H1 (cell line): ENCODE measurements around the gene PLVAP. TPM values are rescaled to one million over a fixed set of nuclear protein-coding genes. Genes with fewer than 3 reads are reported as not detected.

ENCODE experiments used
- CTCF ChIA-PET: fragments of 300-600 bp; sonication (Branson Sonifier 250); formaldehyde crosslinking; loops from one replicate; lab custom pipeline; 2021; ENCODE audit not compliant: partially characterized antibody; lab: Charles Lee
- POLR2A ChIA-PET: fragments of 300-600 bp; sonication (Branson Sonifier 250); formaldehyde crosslinking; loops from one replicate; lab custom pipeline; 2021; ENCODE audit warnings: inconsistent platforms; ENCODE audit not compliant: partially characterized antibody; lab: Charles Lee
- DNase-seq, 2 experiments: peaks; one replicate each; pipeline versions ENCODE4 v3.0.0 to v3.0.0-alpha.2; 2010 to 2022; ENCODE audit warnings: low spot score in 2 of 2, low read depth in 1 of 2, mixed read lengths in 1 of 2
- FAIRE-seq: peaks from 2 replicates; lab custom pipeline; 2011; peaks lifted over from hg19 to GRCh38; lab: Jason Lieb, UNC
- H2AFZ ChIP-seq: 2 replicates; pipeline ENCODE4 v1.8.1; 2012; ENCODE audit warnings: low read length, inconsistent platforms
- H2AK5ac ChIP-seq: 2 replicates; pipeline ENCODE4 v1.6.1; 2013; ENCODE audit warnings: low read depth, low read length
- H2BK120ac ChIP-seq: replicated peaks from 2 replicates; pipeline ENCODE3; 2013; ENCODE audit warnings: low read depth, low read length, inconsistent platforms
- H2BK12ac ChIP-seq: 2 replicates; pipeline ENCODE4 v1.6.1; 2013; ENCODE audit warnings: low read depth, low read length
- H2BK15ac ChIP-seq: 2 replicates; pipeline ENCODE4 v1.6.1; 2013; ENCODE audit warnings: low read length
- H2BK20ac ChIP-seq: 2 replicates; pipeline ENCODE4 v1.6.1; 2013; ENCODE audit warnings: low read length
- H2BK5ac ChIP-seq: 2 replicates; pipeline ENCODE4 v1.6.1; 2013; ENCODE audit warnings: low read depth, low read length
- H3K14ac ChIP-seq: 2 replicates; pipeline ENCODE4 v1.6.1; 2013; ENCODE audit warnings: inconsistent platforms; ENCODE audit not compliant: insufficient read length
- H3K18ac ChIP-seq: 2 replicates; pipeline ENCODE4 v1.6.1; 2013; ENCODE audit warnings: low read length; ENCODE audit errors: extremely low read depth
- H3K23ac ChIP-seq: 2 replicates; pipeline ENCODE4 v1.6.1; 2013; ENCODE audit warnings: inconsistent platforms; ENCODE audit not compliant: insufficient read length
- H3K23me2 ChIP-seq: 2 replicates; pipeline ENCODE4 v1.6.1; 2013; ENCODE audit warnings: low read depth, low read length
- H3K27ac ChIP-seq: 2 replicates; pipeline ENCODE4 v1.6.1; 2011; ENCODE audit warnings: low read depth, low read length, inconsistent platforms
- H3K27me3 ChIP-seq, 4 experiments: replicated peaks in 1 of 4; 1 replicate in 1 of 4; 2 replicates in 3 of 4; pipeline versions ENCODE4 v1.6.1 to v1.8.1; 2011 to 2013; ENCODE audit warnings: low read length in 3 of 4, mild to moderate bottlenecking in 3 of 4, inconsistent platforms in 2 of 4, mixed read lengths in 2 of 4, moderate library complexity in 1 of 4; ENCODE audit not compliant: control insufficient read depth in 3 of 4, insufficient read depth in 3 of 4; ENCODE audit errors: extremely low read depth in 1 of 4
- H3K36me3 ChIP-seq, 4 experiments: 2 replicates each; pipeline versions ENCODE4 v1.6.1 to v1.8.1; 2011 to 2013; ENCODE audit warnings: mild to moderate bottlenecking in 4 of 4, low read length in 3 of 4, moderate library complexity in 2 of 4, control low read depth in 1 of 4, inconsistent platforms in 1 of 4; ENCODE audit not compliant: insufficient read depth in 4 of 4, control insufficient read depth in 2 of 4
- H3K4ac ChIP-seq: replicated peaks from 2 replicates; pipeline ENCODE3; 2013; ENCODE audit warnings: low read length, low read depth, mixed read lengths, inconsistent platforms; ENCODE audit not compliant: insufficient read length
- H3K4me1 ChIP-seq, 4 experiments: replicated peaks in 1 of 4; 1 replicate in 1 of 4; 2 replicates in 3 of 4; pipeline versions ENCODE4 v1.6.1 to v1.8.1; 2011 to 2013; ENCODE audit warnings: low read length in 3 of 4, inconsistent platforms in 2 of 4, mixed read lengths in 1 of 4; ENCODE audit not compliant: insufficient read depth in 4 of 4, control insufficient read depth in 3 of 4
- H3K4me2 ChIP-seq, 2 experiments: 2 replicates each; pipeline versions ENCODE4 v1.6.1 to v1.8.1; 2011 to 2013; ENCODE audit warnings: low read depth in 2 of 2, low read length in 2 of 2, control low read depth in 1 of 2, inconsistent platforms in 1 of 2, mild to moderate bottlenecking in 1 of 2; ENCODE audit not compliant: insufficient read depth in 1 of 2
- H3K4me3 ChIP-seq, 4 experiments: fragments of 200-600, 300-600 bp in 1 of 4; sonication (generic), shearing (Covaris generic), sonication (Bioruptor Twin) in 1 of 4; 2 replicates each; pipeline versions ENCODE4 v1.5.1 to v1.8.1; 2011 to 2016; ENCODE audit warnings: low read length in 4 of 4, low read depth in 3 of 4, control low read depth in 2 of 4, inconsistent platforms in 2 of 4, mild to moderate bottlenecking in 2 of 4, mixed read lengths in 1 of 4, moderate library complexity in 1 of 4; ENCODE audit not compliant: insufficient read depth in 2 of 4; ENCODE audit errors: extremely low read depth in 1 of 4
- H3K56ac ChIP-seq: replicated peaks from 2 replicates; pipeline ENCODE3; 2013; ENCODE audit warnings: low read depth, mild to moderate bottlenecking, mixed read lengths, low read length, inconsistent platforms; ENCODE audit not compliant: insufficient read length
- H3K79me1 ChIP-seq: 2 replicates; pipeline ENCODE4 v1.6.1; 2013; ENCODE audit warnings: low read depth, low read length, control low read depth
- H3K79me2 ChIP-seq, 2 experiments: 2 replicates each; pipeline versions ENCODE4 v1.6.1 to v1.8.1; 2012 to 2013; ENCODE audit warnings: low read length in 2 of 2, mild to moderate bottlenecking in 2 of 2, inconsistent platforms in 1 of 2; ENCODE audit not compliant: insufficient read depth in 2 of 2, control insufficient read depth in 1 of 2
- H3K9ac ChIP-seq, 4 experiments: replicated peaks in 1 of 4; 1 replicate in 1 of 4; 2 replicates in 3 of 4; pipeline versions ENCODE4 v1.6.1 to v1.8.1; 2011 to 2013; ENCODE audit warnings: low read depth in 3 of 4, low read length in 3 of 4, control low read depth in 2 of 4, mild to moderate bottlenecking in 2 of 4, moderate library complexity in 2 of 4, inconsistent platforms in 1 of 4; ENCODE audit errors: extremely low read depth in 1 of 4
- H3K9me3 ChIP-seq, 2 experiments: 2 replicates each; pipeline versions ENCODE4 v1.6.1 to v1.8.1; 2012 to 2013; ENCODE audit warnings: mild to moderate bottlenecking in 2 of 2, moderate library complexity in 2 of 2, control low read depth in 1 of 2, inconsistent platforms in 1 of 2, low read depth in 1 of 2, low read length in 1 of 2, mixed read lengths in 1 of 2; ENCODE audit not compliant: insufficient read depth in 2 of 2
- H4K20me1 ChIP-seq, 2 experiments: replicated peaks in 1 of 2; 2 replicates each; pipeline versions ENCODE3 to v1.8.1; 2011 to 2013; ENCODE audit warnings: inconsistent platforms in 2 of 2, low read length in 2 of 2, mild to moderate bottlenecking in 1 of 2; ENCODE audit not compliant: insufficient read depth in 2 of 2, control insufficient read depth in 1 of 2
- H4K5ac ChIP-seq: 2 replicates; pipeline ENCODE4 v1.6.1; 2013; ENCODE audit warnings: low read length, low read depth, mixed read lengths, inconsistent platforms; ENCODE audit not compliant: insufficient read length
- H4K8ac ChIP-seq: 2 replicates; pipeline ENCODE4 v1.8.0; 2013; ENCODE audit warnings: mild to moderate bottlenecking, moderate library complexity, low read length, inconsistent platforms; ENCODE audit not compliant: insufficient read depth; ENCODE audit errors: extremely low read depth
- H4K91ac ChIP-seq: replicated peaks from 2 replicates; pipeline ENCODE3; 2013; ENCODE audit warnings: low read length, mixed read lengths, inconsistent platforms; ENCODE audit not compliant: insufficient read length
- BCL11A ChIP-seq, 2 experiments: IDR thresholded peaks; one replicate each; pipeline ENCODE4 v1.6.1; 2011; ENCODE audit warnings: low read depth in 2 of 2, low read length in 2 of 2, mild to moderate bottlenecking in 2 of 2
- BRCA1 ChIP-seq: IDR thresholded peaks from 2 replicates; pipeline ENCODE4 v1.6.1; 2012; ENCODE audit warnings: low read depth, low read length, improper control_type of control experiment
- CREB1 ChIP-seq: IDR thresholded peaks from 2 replicates; pipeline ENCODE4 v1.6.1; 2012; ENCODE audit warnings: inconsistent platforms
- SP1 ChIP-seq: IDR thresholded peaks from 2 replicates; pipeline ENCODE4 v1.6.1; 2011; ENCODE audit warnings: low read depth, low read length
- WGBS, 2 experiments: shearing (Covaris generic) in 1 of 2; methylation state at CpG; one replicate each; pipeline versions ENCODE4 v1.1.6 to v1.1.7; 2013 to 2015; ENCODE audit warnings: low lambda C conversion rate in 2 of 2, mixed read lengths in 2 of 2, inconsistent platforms in 1 of 2, low coverage in 1 of 2, missing lambda C conversion rate in 1 of 2; ENCODE audit not compliant: insufficient replicate concordance in 2 of 2, insufficient coverage in 1 of 2, insufficient read length in 1 of 2; ENCODE audit errors: extremely low coverage in 1 of 2, missing lambda C conversion rate in 1 of 2; 5-methylcytosine and 5-hydroxymethylcytosine counted together
- polyA plus RNA-seq, 7 experiments: library from polyadenylated mRNA; depleted of rRNA in 3 of 7; stranded (reverse) in 5 of 7; unstranded in 2 of 7; fragments of >200 nt in 5 of 7; fragments of 200-250 nt in 2 of 7; gene quantifications; 1 replicate in 5 of 7; 2 replicates in 1 of 7; 4 replicates in 1 of 7; pipeline versions ENCODE4 v1.2.1 to v1.2.3, GENCODE V29; 2011 to 2013; ENCODE audit warnings: missing spikeins in 2 of 7, mixed read lengths in 2 of 7
- total RNA-seq: library from RNA; stranded (reverse); fragmentation: NEBNext Ultra II Directional; extraction: Animal tissue kit (Norgen Biotek cat#: 25700); gene quantifications from 2 replicates; pipeline ENCODE4 v1.2.1, GENCODE V29; 2021
- TF ChIP-seq, protein P1 (sequence below): IDR thresholded peaks from 2 replicates; pipeline ENCODE4 v1.6.1; 2012; ENCODE audit warnings: low read length, inconsistent platforms

Gene PLVAP
- total and polyA plus RNA-seq, 2 of the 8 experiments (the other 6 are each of a cell fraction or from before 2014, with no cell fraction given) = 0.32 TPM; not detected in 1

DNA sequence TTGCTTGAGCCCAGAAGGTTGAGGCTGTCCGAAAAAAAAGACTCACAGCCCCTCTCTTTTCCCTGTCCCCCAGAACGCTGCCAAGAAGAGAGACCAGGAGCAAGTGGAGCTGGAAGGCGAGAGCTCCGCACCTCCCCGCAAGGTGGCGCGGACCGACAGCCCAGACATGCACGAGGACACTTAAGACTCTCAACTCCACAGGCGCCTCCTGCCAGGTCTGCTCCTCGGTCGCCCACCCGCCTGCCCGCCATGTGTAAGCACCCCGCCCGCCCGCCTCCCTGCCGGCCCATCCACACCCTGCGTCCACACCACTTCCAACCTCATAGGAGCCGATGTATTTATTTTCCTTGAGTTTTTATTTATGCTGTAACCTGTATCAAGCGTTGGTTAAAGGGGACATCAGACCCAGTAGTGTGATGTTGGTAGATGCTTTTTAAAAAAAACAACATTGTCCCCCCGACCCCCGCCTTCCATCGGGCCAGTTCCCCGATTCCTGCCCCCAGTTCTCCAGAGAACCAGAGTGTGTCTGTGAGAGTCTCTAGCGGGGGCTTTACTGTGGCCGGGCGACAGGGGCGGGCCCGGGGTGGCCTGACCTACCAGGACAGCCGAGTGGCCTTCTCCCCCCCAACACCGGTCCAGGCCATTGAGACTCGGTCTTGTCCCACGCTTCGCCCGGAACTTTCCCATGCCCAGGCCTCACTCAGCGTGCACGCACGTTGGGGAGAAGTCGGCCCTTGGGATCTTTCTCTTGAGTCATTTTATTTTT lies 57.5 kb downstream of the PLVAP start:
- CTCF ChIA-PET = no interaction called here
- H3K79me2 ChIP-seq = no peaks in the 10 kb centered on the region

More for the DNA sequence above, 57.5 kb downstream of the PLVAP start:
- peaks cover 3 to 40% (median 16%) of the 10 kb centered on the region in 4 experiments; a peak in 7 of 8 replicates for H3K36me3 ChIP-seq
- no peaks in the 10 kb centered on the region for H3K23me2 ChIP-seq
- H3K18ac ChIP-seq = no peak overlapping the region
- no peak overlapping the region for H3K23ac ChIP-seq
- H3K9me3 ChIP-seq = no peaks in the 10 kb centered on the region
- H2AK5ac ChIP-seq = no peak overlapping the region
- H2BK20ac ChIP-seq = no peak overlapping the region
- FAIRE-seq (no peak), DNase-seq (no peak)
- no peaks in the 10 kb centered on the region; a peak in 1 of 7 replicates for H3K4me1 ChIP-seq
- no peak overlapping the region for H2BK5ac ChIP-seq
- H3K4me3 ChIP-seq = no peak overlapping the region
- H3K4ac ChIP-seq = no peak overlapping the region
- H3K14ac ChIP-seq = no peak overlapping the region
- no peak overlapping the region for H2BK12ac ChIP-seq
- no peak overlapping the region for H3K4me2 ChIP-seq
- no peak overlapping the region for H4K5ac ChIP-seq
- H4K8ac ChIP-seq = no peak overlapping the region
- 89% methylated on average over 25 of the region's 40 CpGs; no CpG with 5 or more reads in 1 of the 2 experiments for WGBS, 2 experiments
- no peak overlapping the region for H2BK15ac ChIP-seq
- no peaks in the 10 kb centered on the region; the same call in 1 of the 2 replicates for H3K79me1 ChIP-seq
- peaks cover 0 to 3% of the 10 kb centered on the region in 2 experiments for H4K20me1 ChIP-seq
- H2BK120ac ChIP-seq = no peak overlapping the region
- TF ChIP-seq, protein P1, sequence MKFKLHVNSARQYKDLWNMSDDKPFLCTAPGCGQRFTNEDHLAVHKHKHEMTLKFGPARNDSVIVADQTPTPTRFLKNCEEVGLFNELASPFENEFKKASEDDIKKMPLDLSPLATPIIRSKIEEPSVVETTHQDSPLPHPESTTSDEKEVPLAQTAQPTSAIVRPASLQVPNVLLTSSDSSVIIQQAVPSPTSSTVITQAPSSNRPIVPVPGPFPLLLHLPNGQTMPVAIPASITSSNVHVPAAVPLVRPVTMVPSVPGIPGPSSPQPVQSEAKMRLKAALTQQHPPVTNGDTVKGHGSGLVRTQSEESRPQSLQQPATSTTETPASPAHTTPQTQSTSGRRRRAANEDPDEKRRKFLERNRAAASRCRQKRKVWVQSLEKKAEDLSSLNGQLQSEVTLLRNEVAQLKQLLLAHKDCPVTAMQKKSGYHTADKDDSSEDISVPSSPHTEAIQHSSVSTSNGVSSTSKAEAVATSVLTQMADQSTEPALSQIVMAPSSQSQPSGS = no peak
- TF ChIP-seq BRCA1 = no peak
- TF ChIP-seq BCL11A (IDR thresholded peaks at IDR 0.05; ENCODE audit: low read depth in 2 of 2, low read length in 2 of 2) = no peak
- no peak for TF ChIP-seq SP1
- no peak for TF ChIP-seq CREB1
- H3K27ac ChIP-seq = no peak overlapping the region
- H2AFZ ChIP-seq = no peak overlapping the region
- no peaks in the 10 kb centered on the region for H3K27me3 ChIP-seq
- POLR2A ChIA-PET = interaction anchor here (18.5 kb wide), 1 partner anchor 9 kb away, joined by 329 read pairs; the partner anchor contains the start of gene ANO8
- H4K91ac ChIP-seq = no peak overlapping the region
- H3K9ac ChIP-seq = no peak overlapping the region
- no peak overlapping the region for H3K56ac ChIP-seq
